Effector memory CD8-positive, alpha-beta T cell (primary cell): ENCODE results near the gene LCLAT1.

ENCODE experiments used
- ATAC-seq: fragments of 150-1000 bp; cut with Tn5 transposase; replicated peaks from 2 replicates; pipeline ENCODE4 v1.10.0; 2021; ENCODE audit warnings: mild to moderate bottlenecking, moderate library complexity
- DNase-seq, 3 experiments: peaks; one replicate each; pipeline ENCODE4 v3.0.0; 2021
- H3K27ac Mint-ChIP-seq, 2 donors: one replicate each; pipeline ENCODE4 v1.8.0; 2022; ENCODE audit warnings: mild to moderate bottlenecking in 2 of 2, mixed read lengths in 2 of 2, moderate library complexity in 2 of 2
- H3K27me3 Mint-ChIP-seq, 2 donors: one replicate each; pipeline ENCODE4 v1.8.0; 2022; ENCODE audit warnings: mixed read lengths in 2 of 2
- H3K36me3 Mint-ChIP-seq: one replicate; pipeline ENCODE4 v1.8.0; 2022; ENCODE audit warnings: mild to moderate bottlenecking, moderate library complexity, mixed read lengths; ENCODE audit not compliant: insufficient read depth
- H3K4me1 Mint-ChIP-seq, 2 donors: one replicate each; pipeline ENCODE4 v1.8.0; 2022; ENCODE audit warnings: low read depth in 2 of 2, mixed read lengths in 2 of 2
- H3K4me3 Mint-ChIP-seq, 2 donors: one replicate each; pipeline ENCODE4 v1.8.0; 2022; ENCODE audit warnings: mild to moderate bottlenecking in 2 of 2, mixed read lengths in 2 of 2, moderate library complexity in 2 of 2
- H3K9me3 Mint-ChIP-seq, 2 donors: one replicate each; pipeline ENCODE4 v1.8.0; 2022; ENCODE audit warnings: mixed read lengths in 2 of 2

Gene LCLAT1

GRCh38 chr2:30472326-30472725 lies 25.3 kb downstream of the LCLAT1 start:
- DNase-seq: no peak
- Mint-ChIP-seq H3K4me1 (peaks cover 8 to 30% of the 10 kb centered on the region in 2 donors), H3K27me3 (no peaks in the 10 kb centered on the region), H3K9me3 (no peaks in the 10 kb centered on the region), H3K27ac (no peak overlapping the region), H3K36me3 (no peaks in the 10 kb centered on the region), H3K4me3 (no peak overlapping the region)
- ATAC-seq: no peak

GRCh38 chr2:30475542-30475941 lies 28.5 kb downstream of the LCLAT1 start:
- no peaks in the 10 kb centered on the region for H3K36me3 Mint-ChIP-seq
- no peak overlapping the region for H3K27ac Mint-ChIP-seq
- no peak for ATAC-seq
- H3K4me3 Mint-ChIP-seq: no peak overlapping the region
- no peaks in the 10 kb centered on the region for H3K9me3 Mint-ChIP-seq
- peaks cover 4 to 17% of the 10 kb centered on the region in 2 donors for H3K4me1 Mint-ChIP-seq
- H3K27me3 Mint-ChIP-seq: no peaks in the 10 kb centered on the region
- no peak for DNase-seq

GRCh38 chr2:30476636-30477035 lies 29.6 kb downstream of the LCLAT1 start:
- DNase-seq (no peak), ATAC-seq (no peak)
- H3K27me3 Mint-ChIP-seq: no peaks in the 10 kb centered on the region
- H3K36me3 Mint-ChIP-seq: no peaks in the 10 kb centered on the region
- no peak overlapping the region for H3K27ac Mint-ChIP-seq
- no peaks in the 10 kb centered on the region for H3K9me3 Mint-ChIP-seq
- H3K4me3 Mint-ChIP-seq: no peak overlapping the region
- H3K4me1 Mint-ChIP-seq: peaks cover 6 to 23% of the 10 kb centered on the region in 2 donors

- H3K27ac Mint-ChIP-seq: no peak overlapping the region
- ATAC-seq (no peak), DNase-seq (no peak)
- H3K4me3 Mint-ChIP-seq: no peak overlapping the region
- H3K27me3 Mint-ChIP-seq: no peaks in the 10 kb centered on the region
- H3K36me3 Mint-ChIP-seq: no peaks in the 10 kb centered on the region
- peaks cover 5 to 18% of the 10 kb centered on the region in 2 donors for H3K4me1 Mint-ChIP-seq
- no peaks in the 10 kb centered on the region for H3K9me3 Mint-ChIP-seq
Observed at GRCh38 chr2:30480703-30481322, 33.8 kb downstream of the LCLAT1 start.

GRCh38 chr2:30481323-30481800 lies 34.3 kb downstream of the LCLAT1 start:
- H3K4me3 Mint-ChIP-seq: no peak overlapping the region
- ATAC-seq: no peak
- DNase-seq: no peak
- H3K36me3 Mint-ChIP-seq: no peaks in the 10 kb centered on the region
- H3K9me3 Mint-ChIP-seq: no peaks in the 10 kb centered on the region
- no peaks in the 10 kb centered on the region for H3K27me3 Mint-ChIP-seq
- no peak overlapping the region for H3K27ac Mint-ChIP-seq
- peaks cover 6 to 18% of the 10 kb centered on the region in 2 donors for H3K4me1 Mint-ChIP-seq

- Mint-ChIP-seq H3K9me3 (no peaks in the 10 kb centered on the region), H3K36me3 (no peaks in the 10 kb centered on the region), H3K27ac (no peak overlapping the region), H3K27me3 (no peaks in the 10 kb centered on the region), H3K4me3 (no peak overlapping the region), H3K4me1 (peaks cover 10 to 18% of the 10 kb centered on the region in 2 donors)
- DNase-seq (no peak), ATAC-seq (no peak)
Observed at GRCh38 chr2:30482011-30482410, 35.0 kb downstream of the LCLAT1 start.

- ATAC-seq (no peak), DNase-seq (no peak)
- Mint-ChIP-seq H3K4me1 (peaks cover 19 to 31% of the 10 kb centered on the region in 2 donors), H3K9me3 (no peaks in the 10 kb centered on the region), H3K27ac (no peak overlapping the region), H3K36me3 (no peaks in the 10 kb centered on the region), H3K27me3 (no peaks in the 10 kb centered on the region), H3K4me3 (no peak overlapping the region)
Observed at GRCh38 chr2:30484145-30484544, 37.1 kb downstream of the LCLAT1 start.

- ATAC-seq (no peak), DNase-seq (no peak)
- Mint-ChIP-seq H3K4me3 (no peak overlapping the region), H3K27me3 (no peaks in the 10 kb centered on the region), H3K27ac (no peak overlapping the region), H3K4me1 (peaks cover 19 to 38% of the 10 kb centered on the region in 2 donors), H3K36me3 (no peaks in the 10 kb centered on the region), H3K9me3 (no peaks in the 10 kb centered on the region)
Observed at GRCh38 chr2:30484995-30485394, 37.9 kb downstream of the LCLAT1 start.

GRCh38 chr2:30486655-30487054 lies 39.6 kb downstream of the LCLAT1 start:
- DNase-seq (no peak), ATAC-seq (no peak)
- H3K36me3 Mint-ChIP-seq: no peaks in the 10 kb centered on the region
- H3K9me3 Mint-ChIP-seq: no peaks in the 10 kb centered on the region
- no peak overlapping the region for H3K4me3 Mint-ChIP-seq
- H3K4me1 Mint-ChIP-seq: peaks cover 14 to 26% of the 10 kb centered on the region in 2 donors
- H3K27me3 Mint-ChIP-seq: no peaks in the 10 kb centered on the region
- H3K27ac Mint-ChIP-seq: no peak overlapping the region

GRCh38 chr2:30487603-30488002 lies 40.6 kb downstream of the LCLAT1 start:
- no peaks in the 10 kb centered on the region for H3K36me3 Mint-ChIP-seq
- H3K4me3 Mint-ChIP-seq: no peak overlapping the region
- peak overlapping the region in 1 of 2 donors; percentile 4 for H3K27ac Mint-ChIP-seq
- H3K9me3 Mint-ChIP-seq: no peaks in the 10 kb centered on the region
- DNase-seq: no peak
- ATAC-seq: no peak
- H3K27me3 Mint-ChIP-seq: no peaks in the 10 kb centered on the region
- H3K4me1 Mint-ChIP-seq: peaks cover 14 to 28% of the 10 kb centered on the region in 2 donors

GRCh38 chr2:30488012-30488659 lies 41.1 kb downstream of the LCLAT1 start:
- Mint-ChIP-seq H3K9me3 (no peaks in the 10 kb centered on the region), H3K36me3 (no peaks in the 10 kb centered on the region), H3K27me3 (no peaks in the 10 kb centered on the region), H3K4me1 (peaks cover 14 to 25% of the 10 kb centered on the region in 2 donors), H3K27ac (peak overlapping the region in 1 of 2 donors; percentile 4), H3K4me3 (no peak overlapping the region)
- no peak for ATAC-seq
- no peak for DNase-seq

GRCh38 chr2:30491225-30491624 lies 44.2 kb downstream of the LCLAT1 start:
- no peaks in the 10 kb centered on the region for H3K36me3 Mint-ChIP-seq
- H3K27ac Mint-ChIP-seq: no peak overlapping the region
- H3K27me3 Mint-ChIP-seq: no peaks in the 10 kb centered on the region
- no peak for ATAC-seq
- H3K4me1 Mint-ChIP-seq: peaks cover 14 to 34% of the 10 kb centered on the region in 2 donors
- H3K4me3 Mint-ChIP-seq: no peak overlapping the region
- H3K9me3 Mint-ChIP-seq: peaks cover 0 to 2% of the 10 kb centered on the region in 2 donors
- no peak for DNase-seq

GRCh38 chr2:30492185-30492584 lies 45.1 kb downstream of the LCLAT1 start:
- H3K27me3 Mint-ChIP-seq: no peaks in the 10 kb centered on the region
- no peaks in the 10 kb centered on the region for H3K36me3 Mint-ChIP-seq
- peaks cover 0 to 2% of the 10 kb centered on the region in 2 donors for H3K9me3 Mint-ChIP-seq
- ATAC-seq (no peak), DNase-seq (no peak)
- H3K4me1 Mint-ChIP-seq: peaks cover 11 to 41% of the 10 kb centered on the region in 2 donors
- H3K4me3 Mint-ChIP-seq: no peak overlapping the region
- no peak overlapping the region for H3K27ac Mint-ChIP-seq

- DNase-seq (no peak), ATAC-seq (no peak)
- H3K4me1 Mint-ChIP-seq: peaks cover 9 to 37% of the 10 kb centered on the region in 2 donors
- H3K9me3 Mint-ChIP-seq: peaks cover 0 to 2% of the 10 kb centered on the region in 2 donors
- no peaks in the 10 kb centered on the region for H3K36me3 Mint-ChIP-seq
- no peaks in the 10 kb centered on the region for H3K27me3 Mint-ChIP-seq
- no peak overlapping the region for H3K27ac Mint-ChIP-seq
- H3K4me3 Mint-ChIP-seq: no peak overlapping the region
Observed at GRCh38 chr2:30492619-30493018, 45.6 kb downstream of the LCLAT1 start.
